Measurements from ENCODE around the gene AGBL3. TPM values are rescaled to one million over a fixed set of nuclear protein-coding genes. Genes with fewer than 3 reads are reported as not detected.

AGBL3 gene
- total RNA-seq, 1 donor from 2014 or later: 8.8 TPM

DNA sequence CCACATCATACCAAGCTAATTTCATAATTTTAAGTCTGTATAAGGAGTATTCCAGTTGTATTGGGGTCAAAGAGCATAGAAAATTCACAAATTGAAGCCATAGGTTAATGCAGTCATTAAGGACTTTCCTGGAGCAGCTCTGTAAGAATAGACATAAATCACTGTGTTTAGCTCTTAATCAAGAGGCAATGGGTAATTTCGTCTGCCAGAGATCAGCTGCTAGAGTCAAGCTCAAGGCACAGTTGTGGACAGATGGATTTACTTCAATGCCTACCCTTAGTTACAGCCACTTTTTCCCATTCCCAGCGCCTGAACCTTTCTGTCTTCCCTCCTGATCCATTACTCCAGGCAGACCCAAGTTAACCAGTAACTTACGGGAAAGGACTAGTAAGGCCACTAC lies 40.6 kb upstream of the AGBL3 start:
- Mint-ChIP-seq H3K4me3 (ENCODE audit: low read depth) (no peak overlapping the region), H3K9me3 (ENCODE audit: low read depth) (no peaks in the 10 kb centered on the region), H3K36me3 (ENCODE audit: insufficient read depth) (peaks cover 35% of the 10 kb centered on the region), H3K4me1 (ENCODE audit: low read depth) (peaks cover 32% of the 10 kb centered on the region), H3K27ac (peak overlapping the region; percentile 50), H3K27me3 (no peaks in the 10 kb centered on the region)
- no peak for DNase-seq (ENCODE audit: low spot score, unreplicated experiment)
- TF ChIP-seq, protein P1, sequence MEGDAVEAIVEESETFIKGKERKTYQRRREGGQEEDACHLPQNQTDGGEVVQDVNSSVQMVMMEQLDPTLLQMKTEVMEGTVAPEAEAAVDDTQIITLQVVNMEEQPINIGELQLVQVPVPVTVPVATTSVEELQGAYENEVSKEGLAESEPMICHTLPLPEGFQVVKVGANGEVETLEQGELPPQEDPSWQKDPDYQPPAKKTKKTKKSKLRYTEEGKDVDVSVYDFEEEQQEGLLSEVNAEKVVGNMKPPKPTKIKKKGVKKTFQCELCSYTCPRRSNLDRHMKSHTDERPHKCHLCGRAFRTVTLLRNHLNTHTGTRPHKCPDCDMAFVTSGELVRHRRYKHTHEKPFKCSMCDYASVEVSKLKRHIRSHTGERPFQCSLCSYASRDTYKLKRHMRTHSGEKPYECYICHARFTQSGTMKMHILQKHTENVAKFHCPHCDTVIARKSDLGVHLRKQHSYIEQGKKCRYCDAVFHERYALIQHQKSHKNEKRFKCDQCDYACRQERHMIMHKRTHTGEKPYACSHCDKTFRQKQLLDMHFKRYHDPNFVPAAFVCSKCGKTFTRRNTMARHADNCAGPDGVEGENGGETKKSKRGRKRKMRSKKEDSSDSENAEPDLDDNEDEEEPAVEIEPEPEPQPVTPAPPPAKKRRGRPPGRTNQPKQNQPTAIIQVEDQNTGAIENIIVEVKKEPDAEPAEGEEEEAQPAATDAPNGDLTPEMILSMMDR (IDR thresholded peaks at IDR 0.05; ENCODE audit: unreplicated experiment): no peak

DNA sequence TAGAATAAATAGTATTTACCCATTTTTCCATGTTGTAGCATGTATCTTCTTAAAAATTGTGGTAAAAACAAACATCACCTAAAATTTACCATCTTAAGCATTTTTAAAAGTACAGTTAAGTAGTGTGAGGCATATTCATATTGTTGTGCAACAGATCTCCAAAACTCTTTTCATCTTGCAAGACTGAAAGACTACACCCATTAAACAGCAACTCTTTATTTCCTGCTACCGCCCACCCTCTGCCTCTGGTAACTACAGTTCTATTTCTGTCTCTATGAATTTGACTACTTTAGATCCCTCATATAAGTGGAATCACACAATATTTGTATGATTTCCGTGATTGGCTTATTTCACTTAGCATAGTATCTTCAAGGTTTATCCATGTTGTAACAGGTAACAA lies 40.0 kb upstream of the AGBL3 start:
- peaks cover 27% of the 10 kb centered on the region for H3K4me1 Mint-ChIP-seq (ENCODE audit: low read depth)
- no peak overlapping the region for H3K4me3 Mint-ChIP-seq (ENCODE audit: low read depth)
- no peak for DNase-seq (ENCODE audit: low spot score, unreplicated experiment)
- H3K27me3 Mint-ChIP-seq: no peaks in the 10 kb centered on the region
- peaks cover 34% of the 10 kb centered on the region for H3K36me3 Mint-ChIP-seq (ENCODE audit: insufficient read depth)
- peak overlapping the region; percentile 34 for H3K27ac Mint-ChIP-seq
- H3K9me3 Mint-ChIP-seq (ENCODE audit: low read depth): no peaks in the 10 kb centered on the region
- TF ChIP-seq, protein P1 (IDR thresholded peaks at IDR 0.05; ENCODE audit: unreplicated experiment): no peak

DNA sequence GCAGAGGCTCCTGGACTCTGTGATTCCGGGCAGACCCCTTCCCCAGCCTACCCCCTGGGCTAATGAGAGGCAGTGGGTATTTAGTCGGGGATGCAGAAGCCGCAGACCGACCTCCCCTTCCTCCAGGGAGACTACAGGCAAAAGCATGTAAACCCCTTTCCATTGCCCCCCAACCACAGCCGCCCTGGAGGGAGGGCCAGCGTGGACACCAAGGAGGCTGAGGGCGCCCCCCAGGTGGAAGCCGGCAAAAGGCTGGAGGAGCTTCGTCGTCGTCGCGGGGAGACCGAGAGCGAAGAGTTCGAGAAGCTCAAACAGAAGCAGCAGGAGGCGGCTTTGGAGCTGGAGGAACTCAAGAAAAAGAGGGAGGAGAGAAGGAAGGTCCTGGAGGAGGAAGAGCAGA lies 39.0 kb upstream of the AGBL3 start:
- TF ChIP-seq, protein P1 (IDR thresholded peaks at IDR 0.05; ENCODE audit: unreplicated experiment): no peak
- peaks cover 36% of the 10 kb centered on the region for H3K36me3 Mint-ChIP-seq (ENCODE audit: insufficient read depth)
- no peaks in the 10 kb centered on the region for H3K27me3 Mint-ChIP-seq
- no peak overlapping the region for H3K27ac Mint-ChIP-seq
- H3K4me3 Mint-ChIP-seq (ENCODE audit: low read depth): no peak overlapping the region
- H3K9me3 Mint-ChIP-seq (ENCODE audit: low read depth): no peaks in the 10 kb centered on the region
- peaks cover 17% of the 10 kb centered on the region for H3K4me1 Mint-ChIP-seq (ENCODE audit: low read depth)
- DNase-seq (ENCODE audit: low spot score, unreplicated experiment): no peak

DNA sequence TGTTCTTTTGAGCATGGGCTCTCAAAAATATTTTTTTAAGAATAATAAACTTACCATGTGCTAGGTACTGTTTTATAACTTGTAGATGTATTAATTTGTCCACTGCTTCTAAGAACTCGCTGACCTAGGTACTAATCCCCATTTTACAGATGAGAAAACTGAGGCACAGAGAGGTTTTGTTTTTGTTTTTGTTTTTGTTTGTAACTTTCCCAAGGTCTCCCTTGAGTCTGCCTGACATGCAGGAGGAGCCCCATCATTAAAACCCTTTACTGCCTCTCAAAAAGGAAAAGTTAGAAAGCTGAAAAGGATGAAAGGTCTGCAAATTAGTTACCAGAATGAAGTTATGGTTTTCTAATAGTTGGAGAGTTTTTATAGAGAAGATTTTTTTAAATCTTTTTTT lies 38.5 kb upstream of the AGBL3 start:
- Mint-ChIP-seq H3K4me1 (ENCODE audit: low read depth) (peaks cover 14% of the 10 kb centered on the region), H3K27me3 (no peaks in the 10 kb centered on the region), H3K27ac (no peak overlapping the region), H3K4me3 (ENCODE audit: low read depth) (no peak overlapping the region), H3K9me3 (ENCODE audit: low read depth) (no peaks in the 10 kb centered on the region), H3K36me3 (ENCODE audit: insufficient read depth) (peaks cover 36% of the 10 kb centered on the region)
- TF ChIP-seq, protein P1 (IDR thresholded peaks at IDR 0.05; ENCODE audit: unreplicated experiment): no peak
- no peak for DNase-seq (ENCODE audit: low spot score, unreplicated experiment)

DNA sequence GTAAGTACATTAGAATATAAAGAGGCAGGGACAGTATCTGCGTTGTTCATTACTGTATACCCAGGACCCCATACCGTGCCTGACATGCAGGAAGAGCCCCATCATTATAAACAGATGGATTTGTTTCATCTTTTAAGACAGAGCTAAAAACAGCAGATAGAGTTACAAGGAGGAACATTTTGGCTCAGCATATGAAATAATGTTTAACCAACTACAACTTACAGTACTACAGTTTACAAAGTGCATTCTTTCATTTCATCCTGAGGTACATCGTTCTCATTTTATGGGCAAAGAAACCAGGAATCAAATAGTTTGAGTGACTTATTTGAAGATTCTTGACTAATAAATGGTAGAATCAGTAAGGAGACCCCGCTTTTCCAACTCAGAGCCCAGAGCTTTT lies 38.1 kb upstream of the AGBL3 start:
- H3K27me3 Mint-ChIP-seq: no peaks in the 10 kb centered on the region
- no peaks in the 10 kb centered on the region for H3K9me3 Mint-ChIP-seq (ENCODE audit: low read depth)
- H3K4me1 Mint-ChIP-seq (ENCODE audit: low read depth): peaks cover 10% of the 10 kb centered on the region
- no peak overlapping the region for H3K27ac Mint-ChIP-seq
- peaks cover 36% of the 10 kb centered on the region for H3K36me3 Mint-ChIP-seq (ENCODE audit: insufficient read depth)
- TF ChIP-seq, protein P1 (IDR thresholded peaks at IDR 0.05; ENCODE audit: unreplicated experiment): no peak
- no peak for DNase-seq (ENCODE audit: low spot score, unreplicated experiment)
- H3K4me3 Mint-ChIP-seq (ENCODE audit: low read depth): no peak overlapping the region
